H1 (cell line): ENCODE measurements around the gene CACNA1B. TPM values are rescaled to one million over a fixed set of nuclear protein-coding genes. Genes with fewer than 3 reads are reported as not detected.

Experiments
- CTCF ChIA-PET: fragments of 300-600 bp; sonication (Branson Sonifier 250); formaldehyde crosslinking; loops from one replicate; lab custom pipeline; 2021; ENCODE audit not compliant: partially characterized antibody; lab: Charles Lee
- POLR2A ChIA-PET: fragments of 300-600 bp; sonication (Branson Sonifier 250); formaldehyde crosslinking; loops from one replicate; lab custom pipeline; 2021; ENCODE audit warnings: inconsistent platforms; ENCODE audit not compliant: partially characterized antibody; lab: Charles Lee
- DNase-seq, 2 experiments: peaks; one replicate each; pipeline versions ENCODE4 v3.0.0 to v3.0.0-alpha.2; 2010 to 2022; ENCODE audit warnings: low spot score in 2 of 2, low read depth in 1 of 2, mixed read lengths in 1 of 2
- FAIRE-seq: peaks from 2 replicates; lab custom pipeline; 2011; peaks lifted over from hg19 to GRCh38; lab: Jason Lieb, UNC
- H2AFZ ChIP-seq: 2 replicates; pipeline ENCODE4 v1.8.1; 2012; ENCODE audit warnings: low read length, inconsistent platforms
- H2AK5ac ChIP-seq: 2 replicates; pipeline ENCODE4 v1.6.1; 2013; ENCODE audit warnings: low read depth, low read length
- H2BK120ac ChIP-seq: replicated peaks from 2 replicates; pipeline ENCODE3; 2013; ENCODE audit warnings: low read depth, low read length, inconsistent platforms
- H2BK12ac ChIP-seq: 2 replicates; pipeline ENCODE4 v1.6.1; 2013; ENCODE audit warnings: low read depth, low read length
- H2BK15ac ChIP-seq: 2 replicates; pipeline ENCODE4 v1.6.1; 2013; ENCODE audit warnings: low read length
- H2BK20ac ChIP-seq: 2 replicates; pipeline ENCODE4 v1.6.1; 2013; ENCODE audit warnings: low read length
- H2BK5ac ChIP-seq: 2 replicates; pipeline ENCODE4 v1.6.1; 2013; ENCODE audit warnings: low read depth, low read length
- H3K14ac ChIP-seq: 2 replicates; pipeline ENCODE4 v1.6.1; 2013; ENCODE audit warnings: inconsistent platforms; ENCODE audit not compliant: insufficient read length
- H3K18ac ChIP-seq: 2 replicates; pipeline ENCODE4 v1.6.1; 2013; ENCODE audit warnings: low read length; ENCODE audit errors: extremely low read depth
- H3K23ac ChIP-seq: 2 replicates; pipeline ENCODE4 v1.6.1; 2013; ENCODE audit warnings: inconsistent platforms; ENCODE audit not compliant: insufficient read length
- H3K23me2 ChIP-seq: 2 replicates; pipeline ENCODE4 v1.6.1; 2013; ENCODE audit warnings: low read depth, low read length
- H3K27ac ChIP-seq: 2 replicates; pipeline ENCODE4 v1.6.1; 2011; ENCODE audit warnings: low read depth, low read length, inconsistent platforms
- H3K27me3 ChIP-seq, 4 experiments: replicated peaks in 1 of 4; 1 replicate in 1 of 4; 2 replicates in 3 of 4; pipeline versions ENCODE4 v1.6.1 to v1.8.1; 2011 to 2013; ENCODE audit warnings: low read length in 3 of 4, mild to moderate bottlenecking in 3 of 4, inconsistent platforms in 2 of 4, mixed read lengths in 2 of 4, moderate library complexity in 1 of 4; ENCODE audit not compliant: control insufficient read depth in 3 of 4, insufficient read depth in 3 of 4; ENCODE audit errors: extremely low read depth in 1 of 4
- H3K36me3 ChIP-seq, 4 experiments: 2 replicates each; pipeline versions ENCODE4 v1.6.1 to v1.8.1; 2011 to 2013; ENCODE audit warnings: mild to moderate bottlenecking in 4 of 4, low read length in 3 of 4, moderate library complexity in 2 of 4, control low read depth in 1 of 4, inconsistent platforms in 1 of 4; ENCODE audit not compliant: insufficient read depth in 4 of 4, control insufficient read depth in 2 of 4
- H3K4ac ChIP-seq: replicated peaks from 2 replicates; pipeline ENCODE3; 2013; ENCODE audit warnings: low read length, low read depth, mixed read lengths, inconsistent platforms; ENCODE audit not compliant: insufficient read length
- H3K4me1 ChIP-seq, 4 experiments: replicated peaks in 1 of 4; 1 replicate in 1 of 4; 2 replicates in 3 of 4; pipeline versions ENCODE4 v1.6.1 to v1.8.1; 2011 to 2013; ENCODE audit warnings: low read length in 3 of 4, inconsistent platforms in 2 of 4, mixed read lengths in 1 of 4; ENCODE audit not compliant: insufficient read depth in 4 of 4, control insufficient read depth in 3 of 4
- H3K4me2 ChIP-seq, 2 experiments: 2 replicates each; pipeline versions ENCODE4 v1.6.1 to v1.8.1; 2011 to 2013; ENCODE audit warnings: low read depth in 2 of 2, low read length in 2 of 2, control low read depth in 1 of 2, inconsistent platforms in 1 of 2, mild to moderate bottlenecking in 1 of 2; ENCODE audit not compliant: insufficient read depth in 1 of 2
- H3K4me3 ChIP-seq, 4 experiments: fragments of 200-600, 300-600 bp in 1 of 4; sonication (generic), shearing (Covaris generic), sonication (Bioruptor Twin) in 1 of 4; 2 replicates each; pipeline versions ENCODE4 v1.5.1 to v1.8.1; 2011 to 2016; ENCODE audit warnings: low read length in 4 of 4, low read depth in 3 of 4, control low read depth in 2 of 4, inconsistent platforms in 2 of 4, mild to moderate bottlenecking in 2 of 4, mixed read lengths in 1 of 4, moderate library complexity in 1 of 4; ENCODE audit not compliant: insufficient read depth in 2 of 4; ENCODE audit errors: extremely low read depth in 1 of 4
- H3K56ac ChIP-seq: replicated peaks from 2 replicates; pipeline ENCODE3; 2013; ENCODE audit warnings: low read depth, mild to moderate bottlenecking, mixed read lengths, low read length, inconsistent platforms; ENCODE audit not compliant: insufficient read length
- H3K79me1 ChIP-seq: 2 replicates; pipeline ENCODE4 v1.6.1; 2013; ENCODE audit warnings: low read depth, low read length, control low read depth
- H3K79me2 ChIP-seq, 2 experiments: 2 replicates each; pipeline versions ENCODE4 v1.6.1 to v1.8.1; 2012 to 2013; ENCODE audit warnings: low read length in 2 of 2, mild to moderate bottlenecking in 2 of 2, inconsistent platforms in 1 of 2; ENCODE audit not compliant: insufficient read depth in 2 of 2, control insufficient read depth in 1 of 2
- H3K9ac ChIP-seq, 4 experiments: replicated peaks in 1 of 4; 1 replicate in 1 of 4; 2 replicates in 3 of 4; pipeline versions ENCODE4 v1.6.1 to v1.8.1; 2011 to 2013; ENCODE audit warnings: low read depth in 3 of 4, low read length in 3 of 4, control low read depth in 2 of 4, mild to moderate bottlenecking in 2 of 4, moderate library complexity in 2 of 4, inconsistent platforms in 1 of 4; ENCODE audit errors: extremely low read depth in 1 of 4
- H3K9me3 ChIP-seq, 2 experiments: 2 replicates each; pipeline versions ENCODE4 v1.6.1 to v1.8.1; 2012 to 2013; ENCODE audit warnings: mild to moderate bottlenecking in 2 of 2, moderate library complexity in 2 of 2, control low read depth in 1 of 2, inconsistent platforms in 1 of 2, low read depth in 1 of 2, low read length in 1 of 2, mixed read lengths in 1 of 2; ENCODE audit not compliant: insufficient read depth in 2 of 2
- H4K20me1 ChIP-seq, 2 experiments: replicated peaks in 1 of 2; 2 replicates each; pipeline versions ENCODE3 to v1.8.1; 2011 to 2013; ENCODE audit warnings: inconsistent platforms in 2 of 2, low read length in 2 of 2, mild to moderate bottlenecking in 1 of 2; ENCODE audit not compliant: insufficient read depth in 2 of 2, control insufficient read depth in 1 of 2
- H4K5ac ChIP-seq: 2 replicates; pipeline ENCODE4 v1.6.1; 2013; ENCODE audit warnings: low read length, low read depth, mixed read lengths, inconsistent platforms; ENCODE audit not compliant: insufficient read length
- H4K8ac ChIP-seq: 2 replicates; pipeline ENCODE4 v1.8.0; 2013; ENCODE audit warnings: mild to moderate bottlenecking, moderate library complexity, low read length, inconsistent platforms; ENCODE audit not compliant: insufficient read depth; ENCODE audit errors: extremely low read depth
- H4K91ac ChIP-seq: replicated peaks from 2 replicates; pipeline ENCODE3; 2013; ENCODE audit warnings: low read length, mixed read lengths, inconsistent platforms; ENCODE audit not compliant: insufficient read length
- BACH1 ChIP-seq: IDR thresholded peaks from 2 replicates; pipeline ENCODE4 v1.6.1; 2012; ENCODE audit warnings: low read length, improper control_type of control experiment
- EP300 ChIP-seq, 2 experiments: IDR thresholded peaks; 1 replicate in 1 of 2; 2 replicates in 1 of 2; pipeline ENCODE4 v1.6.1; 2011 to 2012; ENCODE audit warnings: low read depth in 2 of 2, low read length in 2 of 2, mild to moderate bottlenecking in 2 of 2, borderline replicate concordance in 1 of 2, inconsistent platforms in 1 of 2, moderate library complexity in 1 of 2
- HDAC2 ChIP-seq, 2 experiments: fragments of 300-600 bp in 1 of 2; sonication (generic) in 1 of 2; IDR thresholded peaks; 2 replicates each; pipeline ENCODE4 v1.6.1; 2011 to 2012; ENCODE audit warnings: low read depth in 2 of 2, low read length in 2 of 2, mild to moderate bottlenecking in 2 of 2, moderate library complexity in 2 of 2, borderline replicate concordance in 1 of 2, inconsistent platforms in 1 of 2
- JUN ChIP-seq: IDR thresholded peaks from 2 replicates; pipeline ENCODE4 v1.6.1; 2011; ENCODE audit warnings: low read depth, mild to moderate bottlenecking, improper control_type of control experiment, low read length
- POLR2A ChIP-seq, 2 experiments: IDR thresholded peaks; 1 replicate in 1 of 2; 2 replicates in 1 of 2; pipeline ENCODE4 v1.6.1; 2011; ENCODE audit warnings: low read depth in 2 of 2, low read length in 2 of 2, mild to moderate bottlenecking in 2 of 2; ENCODE audit errors: control extremely low read depth in 1 of 2
- RXRA ChIP-seq: IDR thresholded peaks from 2 replicates; pipeline ENCODE4 v1.6.1; 2011; ENCODE audit warnings: low read depth, mild to moderate bottlenecking, low read length, moderate library complexity; ENCODE audit not compliant: insufficient read depth
- SP1 ChIP-seq: IDR thresholded peaks from 2 replicates; pipeline ENCODE4 v1.6.1; 2011; ENCODE audit warnings: low read depth, low read length
- SUZ12 ChIP-seq: fragments of 200-600 bp; sonication (generic); IDR thresholded peaks from 2 replicates; pipeline ENCODE4 v1.6.1; 2012; ENCODE audit warnings: mild to moderate bottlenecking, inconsistent platforms, low read length, moderate library complexity, mixed read lengths
- TAF7 ChIP-seq: optimal IDR thresholded peaks from 2 replicates; pipeline ENCODE3; 2011; ENCODE audit warnings: low read depth, mild to moderate bottlenecking, inconsistent platforms, low read length, moderate library complexity, borderline replicate concordance
- TEAD4 ChIP-seq: IDR thresholded peaks from 2 replicates; pipeline ENCODE4 v1.6.1; 2012; ENCODE audit warnings: low read depth, low read length, inconsistent platforms, mixed read lengths
- WGBS, 2 experiments: shearing (Covaris generic) in 1 of 2; methylation state at CpG; one replicate each; pipeline versions ENCODE4 v1.1.6 to v1.1.7; 2013 to 2015; ENCODE audit warnings: low lambda C conversion rate in 2 of 2, mixed read lengths in 2 of 2, inconsistent platforms in 1 of 2, low coverage in 1 of 2, missing lambda C conversion rate in 1 of 2; ENCODE audit not compliant: insufficient replicate concordance in 2 of 2, insufficient coverage in 1 of 2, insufficient read length in 1 of 2; ENCODE audit errors: extremely low coverage in 1 of 2, missing lambda C conversion rate in 1 of 2; 5-methylcytosine and 5-hydroxymethylcytosine counted together
- polyA plus RNA-seq, 7 experiments: library from polyadenylated mRNA; depleted of rRNA in 3 of 7; stranded (reverse) in 5 of 7; unstranded in 2 of 7; fragments of >200 nt in 5 of 7; fragments of 200-250 nt in 2 of 7; gene quantifications; 1 replicate in 5 of 7; 2 replicates in 1 of 7; 4 replicates in 1 of 7; pipeline versions ENCODE4 v1.2.1 to v1.2.3, GENCODE V29; 2011 to 2013; ENCODE audit warnings: missing spikeins in 2 of 7, mixed read lengths in 2 of 7
- total RNA-seq: library from RNA; stranded (reverse); fragmentation: NEBNext Ultra II Directional; extraction: Animal tissue kit (Norgen Biotek cat#: 25700); gene quantifications from 2 replicates; pipeline ENCODE4 v1.2.1, GENCODE V29; 2021
- TF ChIP-seq, protein P1 (sequence below), 3 experiments: IDR thresholded peaks; 1 replicate in 2 of 3; 2 replicates in 1 of 3; pipeline versions ENCODE4 v1.5.1 to v1.6.1; 2011; ENCODE audit warnings: low read length in 3 of 3, mild to moderate bottlenecking in 3 of 3, inconsistent platforms in 2 of 3, low read depth in 1 of 3, moderate library complexity in 1 of 3; ENCODE audit not compliant: insufficient read depth in 1 of 3; ENCODE audit errors: control extremely low read depth in 1 of 3

Gene CACNA1B
- total and polyA plus RNA-seq, 2 of the 8 experiments (the other 6 are each of a cell fraction or from before 2014, with no cell fraction given) = 1.5 to 5.7 TPM

- Histone ChIP-seq H3K23ac (no peak overlapping the region), H2AFZ (no peak overlapping the region), H3K79me2 (no peaks in the 10 kb centered on the region), H2BK5ac (no peak overlapping the region), H2BK120ac (no peak overlapping the region), H3K4ac (no peak overlapping the region), H2BK12ac (no peak overlapping the region), H2BK15ac (no peak overlapping the region), H3K56ac (no peak overlapping the region), H3K9me3 (peaks cover 14 to 50% of the 10 kb centered on the region in 2 experiments), H3K4me2 (no peak overlapping the region), H4K20me1 (no peaks in the 10 kb centered on the region), H2AK5ac (no peak overlapping the region), H3K27me3 (no peaks in the 10 kb centered on the region), H3K14ac (no peak overlapping the region), H4K91ac (no peak overlapping the region), H4K8ac (no peak overlapping the region), H3K9ac (no peak overlapping the region), H4K5ac (no peak overlapping the region), H3K36me3 (0 out of 8 replicates have a peak, but pooled peaks cover 0 to 3% (median 0%) of the 10 kb centered on the region in 4 experiments), H3K18ac (no peak overlapping the region), H3K79me1 (no peaks in the 10 kb centered on the region), H3K23me2 (no peaks in the 10 kb centered on the region), H2BK20ac (no peak overlapping the region), H3K4me1 (no peaks in the 10 kb centered on the region), H3K4me3 (no peak overlapping the region), H3K27ac (no peak overlapping the region)
- TF ChIP-seq SUZ12 = no peak
- no peak for TF ChIP-seq EP300 (IDR thresholded peaks at IDR 0.05; ENCODE audit: borderline replicate concordance in 1 of 2, low read depth in 2 of 2, low read length in 2 of 2)
- no peak for TF ChIP-seq POLR2A (IDR thresholded peaks at IDR 0.05; ENCODE audit: control extremely low read depth in 1 of 2, low read depth in 2 of 2, low read length in 2 of 2)
- TF ChIP-seq TEAD4 = no peak
- no peak for TF ChIP-seq SP1
- TF ChIP-seq JUN = no peak
- no peak for TF ChIP-seq BACH1
- TF ChIP-seq RXRA = no peak
- TF ChIP-seq HDAC2 (IDR thresholded peaks at IDR 0.05; ENCODE audit: borderline replicate concordance in 1 of 2, low read depth in 2 of 2, low read length in 2 of 2) = no peak
- TF ChIP-seq TAF7 = no peak
- TF ChIP-seq, protein P1, sequence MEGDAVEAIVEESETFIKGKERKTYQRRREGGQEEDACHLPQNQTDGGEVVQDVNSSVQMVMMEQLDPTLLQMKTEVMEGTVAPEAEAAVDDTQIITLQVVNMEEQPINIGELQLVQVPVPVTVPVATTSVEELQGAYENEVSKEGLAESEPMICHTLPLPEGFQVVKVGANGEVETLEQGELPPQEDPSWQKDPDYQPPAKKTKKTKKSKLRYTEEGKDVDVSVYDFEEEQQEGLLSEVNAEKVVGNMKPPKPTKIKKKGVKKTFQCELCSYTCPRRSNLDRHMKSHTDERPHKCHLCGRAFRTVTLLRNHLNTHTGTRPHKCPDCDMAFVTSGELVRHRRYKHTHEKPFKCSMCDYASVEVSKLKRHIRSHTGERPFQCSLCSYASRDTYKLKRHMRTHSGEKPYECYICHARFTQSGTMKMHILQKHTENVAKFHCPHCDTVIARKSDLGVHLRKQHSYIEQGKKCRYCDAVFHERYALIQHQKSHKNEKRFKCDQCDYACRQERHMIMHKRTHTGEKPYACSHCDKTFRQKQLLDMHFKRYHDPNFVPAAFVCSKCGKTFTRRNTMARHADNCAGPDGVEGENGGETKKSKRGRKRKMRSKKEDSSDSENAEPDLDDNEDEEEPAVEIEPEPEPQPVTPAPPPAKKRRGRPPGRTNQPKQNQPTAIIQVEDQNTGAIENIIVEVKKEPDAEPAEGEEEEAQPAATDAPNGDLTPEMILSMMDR (IDR thresholded peaks at IDR 0.05; ENCODE audit: control extremely low read depth in 1 of 3, insufficient read depth in 1 of 3, low read depth in 1 of 3, low read length in 3 of 3) = no peak
- DNase-seq = no peak
- CTCF ChIA-PET = interaction anchor here (0.6 kb wide), 4 partner anchors 75 to 258 kb away, joined by 3 read pairs; no protein-coding TSS in a partner anchor
- WGBS, 2 experiments = 75% methylated on average over 2 of the region's 2 CpGs; no CpG with 5 or more reads in 1 of the 2 experiments
- FAIRE-seq = no peak
- POLR2A ChIA-PET = no interaction called here
These were observed 46.6 kb downstream of the CACNA1B start for GRCh38 chr9:137924169-137924568.
